HG03354 (cell line): Measurements from ENCODE around the gene ZCCHC4.

Experiments used
- ATAC-seq: cut with Tn5 transposase; IDR thresholded peaks from one replicate; pipeline ENCODE4 v1.9.1; 2021; ENCODE audit warnings: mild to moderate bottlenecking; ENCODE audit not compliant: unreplicated experiment, poor library complexity, severe bottlenecking

Gene ZCCHC4, protein sequence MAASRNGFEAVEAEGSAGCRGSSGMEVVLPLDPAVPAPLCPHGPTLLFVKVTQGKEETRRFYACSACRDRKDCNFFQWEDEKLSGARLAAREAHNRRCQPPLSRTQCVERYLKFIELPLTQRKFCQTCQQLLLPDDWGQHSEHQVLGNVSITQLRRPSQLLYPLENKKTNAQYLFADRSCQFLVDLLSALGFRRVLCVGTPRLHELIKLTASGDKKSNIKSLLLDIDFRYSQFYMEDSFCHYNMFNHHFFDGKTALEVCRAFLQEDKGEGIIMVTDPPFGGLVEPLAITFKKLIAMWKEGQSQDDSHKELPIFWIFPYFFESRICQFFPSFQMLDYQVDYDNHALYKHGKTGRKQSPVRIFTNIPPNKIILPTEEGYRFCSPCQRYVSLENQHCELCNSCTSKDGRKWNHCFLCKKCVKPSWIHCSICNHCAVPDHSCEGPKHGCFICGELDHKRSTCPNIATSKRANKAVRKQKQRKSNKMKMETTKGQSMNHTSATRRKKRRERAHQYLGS

GRCh38 chr4:25312496-25313200, at the start of gene ZCCHC4:
Gene ZCCHC4, plus strand, starts transcription at chr4:25312774. Its CDS starts 36 bp downstream, at chr4:25312810.
- peak; percentile 92 for ATAC-seq

GRCh38 chr4:25271866-25272265, 40.7 kb upstream of the ZCCHC4 start:
- ATAC-seq = no peak

- ATAC-seq = no peak
Observed at GRCh38 chr4:25280210-25280609, 32.4 kb upstream of the ZCCHC4 start.

- no peak for ATAC-seq
Observed at GRCh38 chr4:25283948-25284347, 28.6 kb upstream of the ZCCHC4 start.

DNA sequence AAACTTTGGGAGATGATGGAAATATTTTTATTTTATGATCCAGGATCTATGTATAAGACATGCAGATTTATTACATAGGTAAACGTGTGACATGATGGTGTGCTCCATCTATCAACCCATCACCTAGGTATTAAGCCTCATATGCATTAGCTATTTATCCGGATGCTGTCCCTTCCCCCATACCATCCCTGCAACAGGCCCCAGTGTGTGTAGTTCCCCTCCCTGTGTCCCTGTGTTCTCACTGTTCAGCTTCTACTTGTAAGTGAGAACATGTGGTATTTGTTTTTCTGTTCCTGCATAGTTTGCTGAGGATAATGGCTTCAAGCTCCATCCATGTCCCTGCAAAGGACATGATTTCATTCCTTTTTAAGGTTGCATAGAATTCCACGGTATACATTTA, 28.1 kb upstream of the ZCCHC4 start:
- no peak for ATAC-seq

DNA sequence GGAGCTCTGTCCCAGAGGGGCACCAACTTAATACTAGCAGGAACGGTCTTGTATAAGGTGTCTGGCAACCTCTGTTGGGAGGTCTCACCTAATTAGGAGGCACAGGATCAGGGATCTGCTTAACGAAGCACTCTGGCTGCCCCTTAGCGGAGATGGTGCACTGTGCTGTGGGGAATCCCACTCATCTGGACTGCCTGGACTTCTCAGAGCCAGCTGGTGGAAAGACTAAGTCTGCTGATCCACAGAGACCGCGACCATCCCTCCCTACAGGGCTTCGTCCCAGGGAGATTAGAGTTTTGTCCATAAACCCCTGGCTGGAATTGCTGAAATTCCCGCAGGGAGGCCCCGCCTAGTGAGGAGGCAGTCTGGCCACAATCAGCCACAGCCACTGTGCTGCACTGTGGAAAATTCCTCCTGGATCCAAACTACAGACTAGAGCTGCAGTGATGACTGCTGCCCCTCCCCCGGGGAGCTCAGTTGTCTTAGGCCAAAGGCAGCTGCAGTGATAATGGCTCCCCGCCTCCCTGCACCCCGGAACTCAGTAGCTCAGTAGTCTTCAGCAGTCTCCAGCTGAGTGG, 22.0 kb upstream of the ZCCHC4 start:
- ATAC-seq = no peak

- ATAC-seq = no peak
Observed at GRCh38 chr4:25291158-25291733, 21.3 kb upstream of the ZCCHC4 start.

DNA sequence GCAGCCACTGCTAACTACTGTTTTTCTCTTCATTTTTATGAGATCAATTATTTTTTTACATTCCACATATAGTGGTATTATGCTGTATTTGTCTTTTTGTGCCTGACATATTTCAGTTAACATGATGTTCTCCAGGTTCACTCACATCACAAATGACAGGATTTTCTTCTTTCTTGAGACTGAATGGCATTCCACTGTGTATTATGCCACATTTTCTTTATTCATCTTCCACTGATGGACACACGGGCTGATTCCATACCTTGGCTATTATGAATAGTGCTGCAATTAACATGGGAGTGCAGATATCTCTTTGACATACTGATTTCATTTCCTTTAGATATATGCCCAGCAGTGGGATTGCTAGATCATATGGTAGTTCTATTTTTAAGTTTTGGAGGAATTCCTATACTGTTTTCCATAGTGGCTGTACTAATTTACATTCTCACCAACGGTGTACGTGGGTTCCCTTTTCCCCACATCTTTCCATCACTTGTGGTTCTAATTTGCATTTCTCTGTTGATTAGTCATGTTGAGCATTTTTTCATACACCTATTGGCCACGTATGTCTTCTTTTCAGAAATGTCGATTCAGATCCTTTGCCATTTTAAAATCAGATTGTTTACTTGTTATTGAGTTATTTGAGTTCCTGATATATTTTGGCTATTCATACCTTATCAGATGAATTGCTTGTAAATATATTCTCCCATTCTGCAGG, 14.9 kb upstream of the ZCCHC4 start:
- no peak for ATAC-seq

- no peak for ATAC-seq
Observed at GRCh38 chr4:25299476-25300203, 12.9 kb upstream of the ZCCHC4 start.

- no peak for ATAC-seq
Observed at GRCh38 chr4:25301471-25301870, 11.1 kb upstream of the ZCCHC4 start.

DNA sequence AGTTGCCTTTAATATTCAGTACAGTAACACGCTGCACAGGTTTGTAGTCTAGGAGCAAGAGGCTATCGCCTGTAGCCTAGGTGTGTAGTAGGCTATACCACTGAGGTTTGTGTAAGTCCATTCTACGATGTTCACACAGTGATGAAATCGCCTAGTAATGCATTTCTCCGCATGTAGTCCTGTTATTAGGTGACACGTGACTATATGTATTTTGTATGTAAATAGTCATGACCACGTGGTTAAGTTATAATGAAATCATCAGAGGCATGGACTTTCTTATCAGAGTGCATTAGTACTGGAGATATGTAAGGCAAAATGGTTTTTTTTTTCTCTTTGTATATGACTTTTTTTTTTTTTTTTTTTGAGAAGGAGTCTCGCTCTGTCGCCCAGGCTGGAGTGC, 9.9 kb upstream of the ZCCHC4 start:
- ATAC-seq = no peak

- ATAC-seq = no peak
Observed at GRCh38 chr4:25303578-25303977, 9.0 kb upstream of the ZCCHC4 start.

GRCh38 chr4:25306518-25307057, 6.0 kb upstream of the ZCCHC4 start:
- ATAC-seq = no peak

DNA sequence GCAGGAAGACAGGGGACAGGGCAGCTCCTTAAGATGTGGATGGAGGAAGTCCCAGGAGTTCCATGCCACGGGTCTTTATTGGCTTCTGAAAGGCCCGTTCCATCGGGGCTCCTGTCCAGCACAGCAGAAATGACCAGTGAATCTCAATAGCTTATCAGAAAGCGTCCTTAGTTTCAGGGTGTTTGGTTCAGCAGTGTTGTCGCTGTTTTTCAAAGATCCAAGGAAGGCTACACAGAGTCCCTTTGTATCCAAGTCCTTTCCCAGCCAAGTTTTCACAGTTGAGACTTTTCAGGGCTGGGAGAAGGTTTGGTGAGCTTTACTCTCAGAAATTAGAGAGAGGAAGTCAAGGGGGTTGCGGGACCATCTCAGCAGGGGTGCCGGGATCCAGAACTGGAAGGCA, 5.0 kb upstream of the ZCCHC4 start:
- ATAC-seq = no peak

DNA sequence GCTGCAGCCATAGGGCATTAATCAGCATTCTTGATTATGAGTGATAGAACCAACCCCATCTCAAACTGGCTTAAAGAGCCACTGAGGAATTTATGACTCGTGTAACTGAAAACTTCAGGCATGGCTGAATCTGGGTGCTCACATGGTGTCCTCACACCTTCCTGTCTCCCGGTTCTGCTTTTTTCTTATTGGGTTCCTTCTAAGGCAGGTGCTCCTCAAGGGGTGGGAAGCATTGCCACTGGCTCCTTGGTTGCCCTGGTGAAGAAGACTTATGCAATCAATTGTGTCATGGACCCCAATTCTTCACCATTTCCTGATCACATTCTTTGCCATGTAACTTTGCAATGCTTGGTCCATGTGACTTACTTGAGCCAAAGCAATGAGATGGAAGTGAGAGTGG, 4.3 kb upstream of the ZCCHC4 start:
- no peak for ATAC-seq

DNA sequence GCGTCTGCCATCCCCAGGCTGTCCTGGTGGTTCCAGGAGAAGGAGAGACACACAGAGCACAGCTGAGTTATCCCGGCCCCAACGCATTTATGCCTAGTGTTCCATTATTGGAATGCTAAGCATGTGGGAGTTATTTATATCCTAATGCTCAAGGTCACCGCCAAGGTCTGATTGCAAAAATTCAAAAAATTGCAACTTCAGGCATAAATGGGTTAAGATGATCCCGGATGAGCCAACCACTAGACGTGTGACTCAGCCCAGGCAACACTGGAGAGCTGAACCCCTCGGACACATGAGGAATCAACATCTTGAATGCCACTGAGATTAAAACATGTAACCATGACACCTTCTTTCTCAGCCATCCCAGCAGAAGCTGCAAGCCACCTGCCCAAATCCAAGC, 3.8 kb upstream of the ZCCHC4 start:
- no peak for ATAC-seq

- ATAC-seq = peak; percentile 49
Observed at GRCh38 chr4:25310066-25310802, 2.3 kb upstream of the ZCCHC4 start.

GRCh38 chr4:25310803-25311166, 1.8 kb upstream of the ZCCHC4 start:
- ATAC-seq = no peak
